H9 (cell line): ENCODE results near the gene CXorf49B. TPM values are rescaled to one million over a fixed set of nuclear protein-coding genes. Genes with fewer than 3 reads are reported as not detected.
"Not testable (repeated sequence)": the region's sequence is repeated elsewhere in the genome, so short reads cannot be mapped to it uniquely, and the experiment has no call there.

ENCODE experiments used
- DNase-seq: peaks from one replicate; pipeline ENCODE4 v3.0.0-alpha.2; 2017
- H2AFZ ChIP-seq: one replicate; pipeline ENCODE4 v1.6.1; 2013; ENCODE audit warnings: mild to moderate bottlenecking, low read length, control low read depth, moderate library complexity
- H2AK5ac ChIP-seq: 2 replicates; pipeline ENCODE4 v1.6.1; 2013; ENCODE audit warnings: low read length, control low read depth, mixed read lengths; ENCODE audit not compliant: insufficient read length
- H2BK120ac ChIP-seq: one replicate; pipeline ENCODE4 v1.6.1; 2013; ENCODE audit warnings: low read depth, mild to moderate bottlenecking, low read length, control low read depth, inconsistent platforms; ENCODE audit not compliant: poor library complexity, severe bottlenecking
- H2BK12ac ChIP-seq: 2 replicates; pipeline ENCODE4 v1.6.1; 2013; ENCODE audit warnings: low read length, control low read depth, mixed read lengths, low read depth; ENCODE audit not compliant: insufficient read length
- H2BK15ac ChIP-seq: 2 replicates; pipeline ENCODE4 v1.6.1; 2013; ENCODE audit warnings: low read depth, low read length, control low read depth
- H2BK20ac ChIP-seq: one replicate; pipeline ENCODE4 v1.6.1; 2013; ENCODE audit warnings: low read depth, mild to moderate bottlenecking, low read length, control low read depth, inconsistent platforms; ENCODE audit not compliant: poor library complexity, severe bottlenecking
- H2BK5ac ChIP-seq: 2 replicates; pipeline ENCODE4 v1.6.1; 2013; ENCODE audit warnings: low read length, control low read depth, mixed read lengths; ENCODE audit not compliant: insufficient read length
- H3K14ac ChIP-seq: 2 replicates; pipeline ENCODE4 v1.6.1; 2013; ENCODE audit warnings: low read length, control low read depth; ENCODE audit not compliant: insufficient read depth
- H3K18ac ChIP-seq: 2 replicates; pipeline ENCODE4 v1.6.1; 2013; ENCODE audit warnings: low read depth, mild to moderate bottlenecking, mixed read lengths, low read length, control low read depth; ENCODE audit not compliant: insufficient read length
- H3K23ac ChIP-seq: 2 replicates; pipeline ENCODE4 v1.6.1; 2013; ENCODE audit warnings: low read length, control low read depth, mixed read lengths, low read depth; ENCODE audit not compliant: insufficient read length
- H3K23me2 ChIP-seq: 2 replicates; pipeline ENCODE4 v1.6.1; 2013; ENCODE audit warnings: low read depth, mild to moderate bottlenecking, mixed read lengths, low read length, control low read depth; ENCODE audit not compliant: insufficient read length, poor library complexity, severe bottlenecking
- H3K27ac ChIP-seq: 2 replicates; pipeline ENCODE4 v1.5.1; 2013; ENCODE audit warnings: low read length, control low read depth, mixed read lengths, low read depth; ENCODE audit not compliant: insufficient read length
- H3K27me3 ChIP-seq: 2 replicates; pipeline ENCODE4 v1.6.1; 2013; ENCODE audit warnings: low read length, control low read depth, inconsistent platforms; ENCODE audit not compliant: insufficient read depth
- H3K4ac ChIP-seq: 2 replicates; pipeline ENCODE4 v1.6.1; 2013; ENCODE audit warnings: low read depth, mild to moderate bottlenecking, control low read depth, inconsistent platforms, low read length, moderate library complexity
- H3K4me1 ChIP-seq: 2 replicates; pipeline ENCODE4 v1.6.1; 2013; ENCODE audit warnings: low read length, control low read depth, inconsistent platforms; ENCODE audit not compliant: insufficient read depth
- H3K4me2 ChIP-seq: 2 replicates; pipeline ENCODE4 v1.6.1; 2013; ENCODE audit warnings: low read length, control low read depth, mixed read lengths; ENCODE audit not compliant: insufficient read length, insufficient read depth
- H3K56ac ChIP-seq: 2 replicates; pipeline ENCODE4 v1.6.1; 2013; ENCODE audit warnings: low read depth, mild to moderate bottlenecking, mixed read lengths, low read length, control low read depth; ENCODE audit not compliant: insufficient read length
- H3K79me1 ChIP-seq: 2 replicates; pipeline ENCODE4 v1.6.1; 2013; ENCODE audit warnings: low read depth, mild to moderate bottlenecking, moderate library complexity, low read length, control low read depth, inconsistent platforms; ENCODE audit not compliant: insufficient read depth, poor library complexity, severe bottlenecking
- H3K79me2 ChIP-seq: 2 replicates; pipeline ENCODE4 v1.6.1; 2013; ENCODE audit warnings: low read length, control low read depth, inconsistent platforms; ENCODE audit not compliant: insufficient read depth
- H3K9ac ChIP-seq: 2 replicates; pipeline ENCODE4 v1.6.1; 2013; ENCODE audit warnings: low read length, control low read depth, mixed read lengths; ENCODE audit not compliant: insufficient read length; ENCODE audit errors: extremely low read depth
- H3K9me3 ChIP-seq: one replicate; pipeline ENCODE4 v1.6.1; 2013; ENCODE audit warnings: low read depth, low read length, inconsistent platforms; ENCODE audit not compliant: control insufficient read depth
- H3T11ph ChIP-seq: one replicate; pipeline ENCODE4 v1.6.1; 2013; ENCODE audit warnings: mild to moderate bottlenecking, low read length, control low read depth, inconsistent platforms
- H4K20me1 ChIP-seq: one replicate; pipeline ENCODE4 v1.6.1; 2013; ENCODE audit not compliant: control insufficient read depth, insufficient read length, insufficient read depth
- H4K5ac ChIP-seq: 2 replicates; pipeline ENCODE4 v1.6.1; 2013; ENCODE audit warnings: low read depth, mild to moderate bottlenecking, mixed read lengths, low read length, control low read depth; ENCODE audit not compliant: insufficient read length
- H4K8ac ChIP-seq: replicated peaks from 2 replicates; pipeline ENCODE4 v1.6.1; 2013; ENCODE audit warnings: low read length, control low read depth, mixed read lengths, low read depth; ENCODE audit not compliant: insufficient read length
- H4K91ac ChIP-seq: 2 replicates; pipeline ENCODE4 v1.6.1; 2013; ENCODE audit warnings: low read depth, mild to moderate bottlenecking, moderate library complexity, mixed read lengths, low read length, control low read depth; ENCODE audit not compliant: insufficient read length
- H3K27ac Mint-ChIP-seq, 3 experiments: 2 replicates in 2 of 3; 3 replicates in 1 of 3; pipeline ENCODE4 v1.8.0; 2020 to 2021; ENCODE audit warnings: mixed read lengths in 3 of 3, mild to moderate bottlenecking in 1 of 3, moderate library complexity in 1 of 3
- H3K27me3 Mint-ChIP-seq: 2 replicates; pipeline ENCODE4 v1.8.0; 2021; ENCODE audit warnings: low read depth, mild to moderate bottlenecking, moderate library complexity, mixed read lengths
- H3K36me3 Mint-ChIP-seq, 3 experiments: 2 replicates in 2 of 3; 3 replicates in 1 of 3; pipeline ENCODE4 v1.8.0; 2020 to 2021; ENCODE audit warnings: low read depth in 3 of 3, mixed read lengths in 3 of 3; ENCODE audit not compliant: insufficient read depth in 1 of 3
- H3K4me1 Mint-ChIP-seq, 2 experiments: 2 replicates each; pipeline ENCODE4 v1.8.0; 2020; ENCODE audit warnings: mixed read lengths in 2 of 2
- H3K4me3 Mint-ChIP-seq, 2 experiments: 2 replicates in 1 of 2; 3 replicates in 1 of 2; pipeline ENCODE4 v1.8.0; 2020 to 2021; ENCODE audit warnings: mild to moderate bottlenecking in 2 of 2, mixed read lengths in 2 of 2, moderate library complexity in 1 of 2
- H3K9me3 Mint-ChIP-seq, 2 experiments: 2 replicates in 1 of 2; 3 replicates in 1 of 2; pipeline ENCODE4 v1.8.0; 2020; ENCODE audit warnings: mild to moderate bottlenecking in 2 of 2, mixed read lengths in 2 of 2, moderate library complexity in 1 of 2
- WGBS: extraction: QIAGEN DNeasy Blood & Tissue Kit; methylation state at CpG from one replicate; pipeline ENCODE4 v1.1.7; 2013; ENCODE audit warnings: missing lambda C conversion rate, low lambda C conversion rate, mixed read lengths; ENCODE audit not compliant: insufficient read length; ENCODE audit errors: extremely low coverage; 5-methylcytosine and 5-hydroxymethylcytosine counted together
- total RNA-seq: library from RNA; stranded (reverse); gene quantifications from 2 replicates; pipeline ENCODE4 v1.2.1, GENCODE V29; 2021

CXorf49B gene
- total RNA-seq, 1 experiment from 2014 or later, result not detected

GRCh38 chrX:71720289-71720886 lies 42.8 kb upstream of the CXorf49B start:
- not testable (repeated sequence) for H3K79me1 ChIP-seq, H3K4ac ChIP-seq

GRCh38 chrX:71760688-71761281 lies 2.4 kb upstream of the CXorf49B start:
- not testable (repeated sequence) for H3K4me3 Mint-ChIP-seq, H2BK15ac ChIP-seq, H3K27me3 ChIP-seq, DNase-seq, H3K4me1 ChIP-seq, H3K27ac ChIP-seq, H3K79me1 ChIP-seq, H3K9me3 ChIP-seq, H3K14ac ChIP-seq, H2AFZ ChIP-seq, H3T11ph ChIP-seq, H3K79me2 ChIP-seq, H3K4me1 Mint-ChIP-seq, H3K23ac ChIP-seq, H3K4ac ChIP-seq, H4K91ac ChIP-seq, H2BK5ac ChIP-seq, H4K20me1 ChIP-seq, H2BK120ac ChIP-seq, H3K36me3 Mint-ChIP-seq, H3K56ac ChIP-seq, H4K5ac ChIP-seq, H2BK20ac ChIP-seq, H4K8ac ChIP-seq, H3K27me3 Mint-ChIP-seq, H3K4me2 ChIP-seq, H3K23me2 ChIP-seq, H2AK5ac ChIP-seq, H3K18ac ChIP-seq, H3K9ac ChIP-seq, H2BK12ac ChIP-seq, H3K9me3 Mint-ChIP-seq, H3K27ac Mint-ChIP-seq
- no CpG with 5 or more reads among the region's 20 CpGs for WGBS

More at GRCh38 chrX:71720289-71720886, 42.8 kb upstream of the CXorf49B start:
- not testable (repeated sequence) for H3K23ac ChIP-seq, H3K56ac ChIP-seq, H3K18ac ChIP-seq, H3K4me2 ChIP-seq, H4K91ac ChIP-seq, DNase-seq, H3K36me3 Mint-ChIP-seq, H3T11ph ChIP-seq, H3K4me1 ChIP-seq, H3K4me3 Mint-ChIP-seq, H3K14ac ChIP-seq, H4K20me1 ChIP-seq, H3K9ac ChIP-seq, H2BK20ac ChIP-seq, H3K23me2 ChIP-seq, H2BK5ac ChIP-seq, H4K8ac ChIP-seq, H3K27ac ChIP-seq, H3K9me3 ChIP-seq, H3K79me2 ChIP-seq, H3K27me3 ChIP-seq, H4K5ac ChIP-seq, H2BK120ac ChIP-seq, H2BK15ac ChIP-seq, H3K27ac Mint-ChIP-seq, H2AK5ac ChIP-seq, H3K27me3 Mint-ChIP-seq, H2AFZ ChIP-seq, H3K4me1 Mint-ChIP-seq, H3K9me3 Mint-ChIP-seq, H2BK12ac ChIP-seq
- no CpG with 5 or more reads among the region's 20 CpGs for WGBS
